ENCODE data around the gene TMEM266.

GRCh38 chr15:76245072-76245610, 185.4 kb downstream of the TMEM266 start:
- TF ChIP-seq POLR2AphosphoS5 (IDR thresholded peaks at IDR 0.05; ENCODE audit: borderline replicate concordance, low read depth, low read length), result no peak
- no peak for TF ChIP-seq EZH2 (IDR thresholded peaks at IDR 0.05)
